ENCODE data around the gene ZNF17. TPM values are rescaled to one million over a fixed set of nuclear protein-coding genes. Genes with fewer than 3 reads are reported as not detected.

Gene ZNF17
- total and polyA plus RNA-seq, 8 donors = 8.9 to 17.6 (median 14.6) TPM

- ATAC-seq (no peak), DNase-seq (no peak)
- no peak overlapping the region for H3K4me3 ChIP-seq
- peaks cover 0 to 10% of the 10 kb centered on the region in 2 donors for H3K36me3 ChIP-seq
- TF ChIP-seq CTCF (IDR thresholded peaks at IDR 0.05) = no peak
- intact Hi-C loops (cut with DNase I) = no loop called here
- no peaks in the 10 kb centered on the region for H3K4me1 ChIP-seq
- H3K27ac ChIP-seq = no peak overlapping the region
- no peaks in the 10 kb centered on the region for H3K27me3 ChIP-seq
- H3K9me3 ChIP-seq = peaks cover 0 to 44% of the 10 kb centered on the region in 2 donors
These were observed 28.0 kb upstream of the ZNF17 start for GRCh38 chr19:57382806-57383488.

- no peaks in the 10 kb centered on the region for H3K27me3 ChIP-seq
- peaks cover 0 to 6% of the 10 kb centered on the region in 2 donors for H3K36me3 ChIP-seq
- intact Hi-C loops (cut with DNase I) = no loop called here
- H3K4me3 ChIP-seq = peak overlapping the region; percentile 93 to 97
- H3K4me1 ChIP-seq = peaks cover 13 to 20% of the 10 kb centered on the region in 2 donors
- DNase-seq (no peak), ATAC-seq (no peak)
- no peak for TF ChIP-seq CTCF (IDR thresholded peaks at IDR 0.05)
- H3K27ac ChIP-seq = peak overlapping the region; percentile 84 to 85
- peaks cover 0 to 4% of the 10 kb centered on the region in 2 donors for H3K9me3 ChIP-seq
These were observed 21.7 kb upstream of the ZNF17 start for GRCh38 chr19:57389194-57389729.

GRCh38 chr19:57389730-57390598 is 21.0 kb upstream of the ZNF17 start, which contains the start of gene ZNF548:
Gene ZNF548 (plus strand): TSS chr19:57389854. CDS start chr19:57390100, 246 bp downstream.
- intact Hi-C loops (cut with DNase I) = no loop called here

GRCh38 chr19:57395710-57396109 is 15.3 kb upstream of the ZNF17 start:
- H3K4me1 ChIP-seq = peaks cover 5 to 6% of the 10 kb centered on the region in 2 donors
- no peaks in the 10 kb centered on the region for H3K27me3 ChIP-seq
- H3K4me3 ChIP-seq = no peak overlapping the region
- H3K36me3 ChIP-seq = peaks cover 0 to 70% of the 10 kb centered on the region in 2 donors
- ATAC-seq (no peak), DNase-seq (no peak)
- H3K9me3 ChIP-seq = peaks cover 0 to 47% of the 10 kb centered on the region in 2 donors
- TF ChIP-seq CTCF (IDR thresholded peaks at IDR 0.05) = no peak
- no peak overlapping the region for H3K27ac ChIP-seq
- intact Hi-C loops (cut with DNase I) = no loop called here

More at GRCh38 chr19:57389730-57390598, 21.0 kb upstream of the ZNF17 start, which contains the start of gene ZNF548:
- Histone ChIP-seq H3K27me3 (no peaks in the 10 kb centered on the region), H3K27ac (peak within 1 kb of the TSS; percentile 84 to 85), H3K4me1 (peaks cover 13 to 20% of the 10 kb centered on the region in 2 donors), H3K36me3 (peaks cover 0 to 13% of the 10 kb centered on the region in 2 donors), H3K9me3 (peaks cover 0 to 7% of the 10 kb centered on the region in 2 donors), H3K4me3 (peak within 1 kb of the TSS; percentile 93 to 97)
- DNase-seq (peak; percentile 94 to 99 (median 96)), ATAC-seq (peak; percentile 99)
- no peak for TF ChIP-seq CTCF (IDR thresholded peaks at IDR 0.05)

Measured in left lung (tissue), 10 donors.